ENCODE data around the gene U2AF2. TPM values are rescaled to one million over a fixed set of nuclear protein-coding genes. Genes with fewer than 3 reads are reported as not detected.

The U2AF2 gene
- total RNA-seq, 6 experiments from 2014 or later, result 55.1 to 75.6 (median 63.5) TPM

- Histone ChIP-seq H3K4me3 (no peak overlapping the region), H3K36me3 (peaks cover 0 to 14% (median 0%) of the 10 kb centered on the region in 4 donors), H3K9me3 (no peaks in the 10 kb centered on the region), H3K27ac (no peak overlapping the region), H3K4me1 (no peaks in the 10 kb centered on the region), H3K27me3 (no peaks in the 10 kb centered on the region)
- WGBS (ENCODE audit: insufficient coverage, low coverage, low lambda C conversion rate, missing lambda C conversion rate), result 66% methylated on average over 3 of the region's 3 CpGs
- DNase-seq, result no peak
- ATAC-seq, result no peak
- TF ChIP-seq CTCF (IDR thresholded peaks at IDR 0.05), result no peak
- no peak for TF ChIP-seq POLR2A (IDR thresholded peaks at IDR 0.05)
- intact Hi-C loops (cut with DNase I), result no loop called here
Measured at GRCh38 chr19:55611983-55612645, 42.7 kb upstream of the U2AF2 start.

GRCh38 chr19:55613396-55613795, 41.4 kb upstream of the U2AF2 start:
- intact Hi-C loops (cut with DNase I), result no loop called here
- H3K36me3 ChIP-seq, result peaks cover 0 to 14% (median 0%) of the 10 kb centered on the region in 4 donors

GRCh38 chr19:55613930-55614710, 40.7 kb upstream of the U2AF2 start:
- no peaks in the 10 kb centered on the region for H3K9me3 ChIP-seq
- DNase-seq, result no peak
- TF ChIP-seq POLR2A (IDR thresholded peaks at IDR 0.05) (no peak), CTCF (IDR thresholded peaks at IDR 0.05) (no peak)
- no peak for ATAC-seq
- no peak overlapping the region for H3K27ac ChIP-seq
- peaks cover 0 to 14% (median 0%) of the 10 kb centered on the region in 4 donors for H3K36me3 ChIP-seq
- intact Hi-C loops (cut with DNase I), result no loop called here
- H3K4me3 ChIP-seq, result no peak overlapping the region
- no peaks in the 10 kb centered on the region for H3K4me1 ChIP-seq
- H3K27me3 ChIP-seq, result no peaks in the 10 kb centered on the region
- WGBS (ENCODE audit: insufficient coverage, low coverage, low lambda C conversion rate, missing lambda C conversion rate), result 87% methylated on average over 10 of the region's 75 CpGs

More at GRCh38 chr19:55613396-55613795, 41.4 kb upstream of the U2AF2 start:
- Histone ChIP-seq H3K4me1 (no peaks in the 10 kb centered on the region), H3K27ac (no peak overlapping the region), H3K4me3 (no peak overlapping the region), H3K27me3 (no peaks in the 10 kb centered on the region), H3K9me3 (no peaks in the 10 kb centered on the region)
- no peak for DNase-seq
- WGBS (ENCODE audit: insufficient coverage, low coverage, low lambda C conversion rate, missing lambda C conversion rate), result 100% methylated on average over 3 of the region's 27 CpGs
- ATAC-seq, result no peak
- no peak for TF ChIP-seq POLR2A (IDR thresholded peaks at IDR 0.05)
- TF ChIP-seq CTCF (IDR thresholded peaks at IDR 0.05), result no peak

- Histone ChIP-seq H3K27ac (no peak overlapping the region), H3K36me3 (peaks cover 0 to 14% (median 0%) of the 10 kb centered on the region in 4 donors), H3K4me1 (no peaks in the 10 kb centered on the region), H3K27me3 (no peaks in the 10 kb centered on the region), H3K4me3 (no peak overlapping the region), H3K9me3 (no peaks in the 10 kb centered on the region)
- ATAC-seq, result no peak
- TF ChIP-seq CTCF (IDR thresholded peaks at IDR 0.05) (no peak), POLR2A (IDR thresholded peaks at IDR 0.05) (no peak)
- WGBS (ENCODE audit: insufficient coverage, low coverage, low lambda C conversion rate, missing lambda C conversion rate), result 100% methylated on average over 30 of the region's 98 CpGs
- no peak for DNase-seq
- intact Hi-C loops (cut with DNase I), result no loop called here
Measured at GRCh38 chr19:55614711-55615542, 39.9 kb upstream of the U2AF2 start.
